GM12878 (cell line): ENCODE results near the gene SCG3. TPM values are rescaled to one million over a fixed set of nuclear protein-coding genes. Genes with fewer than 3 reads are reported as not detected.
A peak's percentile ranks its signal among the peaks of the same experiment; 100 is the strongest.

Experiments
- CREB1 ChIP-seq: IDR thresholded peaks from 2 replicates; pipeline ENCODE4 v1.6.1; 2012; ENCODE audit warnings: low read depth, mild to moderate bottlenecking, inconsistent platforms
- FOXK2 ChIP-seq: fragments of 450-650 bp; IDR thresholded peaks from 2 replicates; pipeline ENCODE4 v1.6.1; 2017; ENCODE audit warnings: mild to moderate bottlenecking, moderate library complexity
- HDGF ChIP-seq: fragments of 450-650 bp; IDR thresholded peaks from 2 replicates; pipeline ENCODE4 v1.6.1; 2016; ENCODE audit warnings: antibody characterized with exemption
- IKZF1 ChIP-seq: fragments of 450-650 bp; conservative IDR thresholded peaks from 2 replicates; pipeline ENCODE4 v1.6.1; 2017; ENCODE audit warnings: antibody characterized with exemption, mild to moderate bottlenecking
- NFIC ChIP-seq: IDR thresholded peaks from 2 replicates; pipeline ENCODE4 v1.6.1; 2012; ENCODE audit warnings: low read depth, mild to moderate bottlenecking, inconsistent platforms, low read length, moderate library complexity
- NFYA ChIP-seq: IDR thresholded peaks from 2 replicates; pipeline ENCODE4 v1.6.1; 2011; ENCODE audit warnings: low read depth, mild to moderate bottlenecking, low read length, improper control_type of control experiment, borderline replicate concordance
- NFYB ChIP-seq: IDR thresholded peaks from 2 replicates; pipeline ENCODE4 v1.6.1; 2011; ENCODE audit warnings: low read depth, mild to moderate bottlenecking, low read length, improper control_type of control experiment, moderate library complexity; ENCODE audit not compliant: insufficient read depth
- POLR2A ChIP-seq: IDR thresholded peaks from 2 replicates; pipeline ENCODE4 v1.6.1; 2011; ENCODE audit warnings: low read depth, mild to moderate bottlenecking, low read length
- RCOR1 ChIP-seq: conservative IDR thresholded peaks from 2 replicates; pipeline ENCODE4 v1.6.1; 2012; ENCODE audit warnings: low read depth, low read length, improper control_type of control experiment
- SUPT20H ChIP-seq: IDR thresholded peaks from 2 replicates; pipeline ENCODE4 v1.6.1; 2011; ENCODE audit warnings: low read depth, mild to moderate bottlenecking, low read length, moderate library complexity, borderline replicate concordance; ENCODE audit not compliant: control insufficient read depth
- WRNIP1 ChIP-seq: IDR thresholded peaks from 2 replicates; pipeline ENCODE4 v1.6.1; 2011; ENCODE audit warnings: low read depth, low read length, improper control_type of control experiment, borderline replicate concordance
- ZNF592 ChIP-seq: fragments of 450-650 bp; IDR thresholded peaks from 2 replicates; pipeline ENCODE4 v1.6.1; 2017; ENCODE audit warnings: mild to moderate bottlenecking, moderate library complexity
- polyA plus RNA-seq, 11 experiments: library from polyadenylated mRNA; depleted of rRNA in 4 of 11; unstranded in 6 of 11; stranded (reverse) in 5 of 11; fragments of >200 nt; fragmentation: Nextera tagmentation in 4 of 11; fragmentation: Illumina TruSeq in 1 of 11; extraction: Ambion mirVana in 4 of 11; extraction: Trizol in 1 of 11; gene quantifications; 1 replicate in 1 of 11; 2 replicates in 10 of 11; pipeline versions ENCODE4 v1.2.1 to v1.2.3, GENCODE V29; 2011 to 2016; ENCODE audit warnings: inconsistent platforms in 2 of 11, missing spikeins in 2 of 11, low read depth in 1 of 11
- total RNA-seq, 4 experiments: library from RNA; depleted of rRNA in 3 of 4; stranded (reverse); fragments of >200 nt in 3 of 4; fragmentation: Illumina TruSeq in 1 of 4; extraction: Trizol in 1 of 4; gene quantifications; 2 replicates each; pipeline versions ENCODE4 v1.2.1 to v1.2.3, GENCODE V29; 2013 to 2021
- TF ChIP-seq, protein P1 (sequence below): fragments of 450-650 bp; conservative IDR thresholded peaks from 2 replicates; pipeline ENCODE4 v1.6.1; 2017; ENCODE audit warnings: mild to moderate bottlenecking, moderate library complexity
- TF ChIP-seq, protein P2 (sequence below): fragments of 450-650 bp; IDR thresholded peaks from 2 replicates; pipeline ENCODE4 v1.6.1; 2016; ENCODE audit warnings: mild to moderate bottlenecking, moderate library complexity, borderline replicate concordance
- TF ChIP-seq, protein P3 (sequence below): IDR thresholded peaks from 2 replicates; pipeline ENCODE4 v1.6.1; 2012; ENCODE audit warnings: low read depth, low read length, improper control_type of control experiment

The SCG3 gene
- total and polyA plus RNA-seq, 10 of the 15 experiments (the other 5 are each of a cell fraction or from before 2014, with no cell fraction given): 0.03 to 0.15 (median 0.04) TPM; not detected in 7

- no peak for TF ChIP-seq NFYB
- TF ChIP-seq SUPT20H: no peak
- TF ChIP-seq, protein P1, sequence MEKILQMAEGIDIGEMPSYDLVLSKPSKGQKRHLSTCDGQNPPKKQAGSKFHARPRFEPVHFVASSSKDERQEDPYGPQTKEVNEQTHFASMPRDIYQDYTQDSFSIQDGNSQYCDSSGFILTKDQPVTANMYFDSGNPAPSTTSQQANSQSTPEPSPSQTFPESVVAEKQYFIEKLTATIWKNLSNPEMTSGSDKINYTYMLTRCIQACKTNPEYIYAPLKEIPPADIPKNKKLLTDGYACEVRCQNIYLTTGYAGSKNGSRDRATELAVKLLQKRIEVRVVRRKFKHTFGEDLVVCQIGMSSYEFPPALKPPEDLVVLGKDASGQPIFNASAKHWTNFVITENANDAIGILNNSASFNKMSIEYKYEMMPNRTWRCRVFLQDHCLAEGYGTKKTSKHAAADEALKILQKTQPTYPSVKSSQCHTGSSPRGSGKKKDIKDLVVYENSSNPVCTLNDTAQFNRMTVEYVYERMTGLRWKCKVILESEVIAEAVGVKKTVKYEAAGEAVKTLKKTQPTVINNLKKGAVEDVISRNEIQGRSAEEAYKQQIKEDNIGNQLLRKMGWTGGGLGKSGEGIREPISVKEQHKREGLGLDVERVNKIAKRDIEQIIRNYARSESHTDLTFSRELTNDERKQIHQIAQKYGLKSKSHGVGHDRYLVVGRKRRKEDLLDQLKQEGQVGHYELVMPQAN: no peak
- no peak for TF ChIP-seq ZNF592
- TF ChIP-seq HDGF: no peak
- TF ChIP-seq NFYA: no peak
- no peak for TF ChIP-seq RCOR1
- TF ChIP-seq, protein P2, sequence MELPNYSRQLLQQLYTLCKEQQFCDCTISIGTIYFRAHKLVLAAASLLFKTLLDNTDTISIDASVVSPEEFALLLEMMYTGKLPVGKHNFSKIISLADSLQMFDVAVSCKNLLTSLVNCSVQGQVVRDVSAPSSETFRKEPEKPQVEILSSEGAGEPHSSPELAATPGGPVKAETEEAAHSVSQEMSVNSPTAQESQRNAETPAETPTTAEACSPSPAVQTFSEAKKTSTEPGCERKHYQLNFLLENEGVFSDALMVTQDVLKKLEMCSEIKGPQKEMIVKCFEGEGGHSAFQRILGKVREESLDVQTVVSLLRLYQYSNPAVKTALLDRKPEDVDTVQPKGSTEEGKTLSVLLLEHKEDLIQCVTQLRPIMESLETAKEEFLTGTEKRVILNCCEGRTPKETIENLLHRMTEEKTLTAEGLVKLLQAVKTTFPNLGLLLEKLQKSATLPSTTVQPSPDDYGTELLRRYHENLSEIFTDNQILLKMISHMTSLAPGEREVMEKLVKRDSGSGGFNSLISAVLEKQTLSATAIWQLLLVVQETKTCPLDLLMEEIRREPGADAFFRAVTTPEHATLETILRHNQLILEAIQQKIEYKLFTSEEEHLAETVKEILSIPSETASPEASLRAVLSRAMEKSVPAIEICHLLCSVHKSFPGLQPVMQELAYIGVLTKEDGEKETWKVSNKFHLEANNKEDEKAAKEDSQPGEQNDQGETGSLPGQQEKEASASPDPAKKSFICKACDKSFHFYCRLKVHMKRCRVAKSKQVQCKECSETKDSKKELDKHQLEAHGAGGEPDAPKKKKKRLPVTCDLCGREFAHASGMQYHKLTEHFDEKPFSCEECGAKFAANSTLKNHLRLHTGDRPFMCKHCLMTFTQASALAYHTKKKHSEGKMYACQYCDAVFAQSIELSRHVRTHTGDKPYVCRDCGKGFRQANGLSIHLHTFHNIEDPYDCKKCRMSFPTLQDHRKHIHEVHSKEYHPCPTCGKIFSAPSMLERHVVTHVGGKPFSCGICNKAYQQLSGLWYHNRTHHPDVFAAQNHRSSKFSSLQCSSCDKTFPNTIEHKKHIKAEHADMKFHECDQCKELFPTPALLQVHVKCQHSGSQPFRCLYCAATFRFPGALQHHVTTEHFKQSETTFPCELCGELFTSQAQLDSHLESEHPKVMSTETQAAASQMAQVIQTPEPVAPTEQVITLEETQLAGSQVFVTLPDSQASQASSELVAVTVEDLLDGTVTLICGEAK: no peak
- TF ChIP-seq WRNIP1: no peak
- TF ChIP-seq POLR2A: no peak
- TF ChIP-seq, protein P3, sequence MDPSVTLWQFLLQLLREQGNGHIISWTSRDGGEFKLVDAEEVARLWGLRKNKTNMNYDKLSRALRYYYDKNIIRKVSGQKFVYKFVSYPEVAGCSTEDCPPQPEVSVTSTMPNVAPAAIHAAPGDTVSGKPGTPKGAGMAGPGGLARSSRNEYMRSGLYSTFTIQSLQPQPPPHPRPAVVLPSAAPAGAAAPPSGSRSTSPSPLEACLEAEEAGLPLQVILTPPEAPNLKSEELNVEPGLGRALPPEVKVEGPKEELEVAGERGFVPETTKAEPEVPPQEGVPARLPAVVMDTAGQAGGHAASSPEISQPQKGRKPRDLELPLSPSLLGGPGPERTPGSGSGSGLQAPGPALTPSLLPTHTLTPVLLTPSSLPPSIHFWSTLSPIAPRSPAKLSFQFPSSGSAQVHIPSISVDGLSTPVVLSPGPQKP: no peak
- no peak for TF ChIP-seq NFIC
- TF ChIP-seq CREB1: 0 out of 2 replicates have a peak, but pooled peaks have one; percentile 13
- no peak for TF ChIP-seq FOXK2
- 0 out of 2 replicates have a peak, but pooled peaks have one; percentile 24 for TF ChIP-seq IKZF1
These were observed 70.7 kb downstream of the SCG3 start (continued) for GRCh38 chr15:51751697-51752683.
